GM21717 (cell line): ENCODE results near the gene SDCCAG8.
A peak's percentile ranks its signal among the peaks of the same experiment; 100 is the strongest.

Experiments
- ATAC-seq: cut with Tn5 transposase; IDR thresholded peaks from one replicate; pipeline ENCODE4 v1.9.1; 2021; ENCODE audit warnings: mild to moderate bottlenecking, moderate library complexity; ENCODE audit not compliant: unreplicated experiment

SDCCAG8 gene

DNA sequence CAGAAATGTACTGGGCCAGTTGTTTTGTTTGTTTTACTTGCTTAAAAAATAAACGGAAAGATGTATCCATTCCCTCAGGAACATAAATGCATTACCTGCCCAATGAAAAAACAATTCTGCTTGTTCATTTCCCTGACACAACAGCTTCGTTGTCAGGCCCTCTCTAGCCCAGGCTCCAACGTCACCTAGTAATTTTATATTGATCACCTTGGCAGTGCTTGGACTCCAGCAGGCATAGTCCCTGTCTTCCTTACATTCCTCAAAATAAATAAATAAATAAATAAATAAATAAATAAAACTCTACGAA is 2.0 kb upstream of the SDCCAG8 start:
- no peak for ATAC-seq

GRCh38 chr1:243254233-243254926 is 1.5 kb upstream of the SDCCAG8 start:
- peak; percentile 27 for ATAC-seq

- ATAC-seq: peak; percentile 64
Measured at GRCh38 chr1:243254927-243255790, 682 bp upstream of the SDCCAG8 start, which contains the start of gene CEP170. CEP170 (minus strand) TSS chr1:243255281; CDS start chr1:243225280, 30,001 bp downstream.

GRCh38 chr1:243256590-243256989 is 749 bp downstream of the SDCCAG8 start:
- ATAC-seq: no peak

GRCh38 chr1:243257189-243257588 is 1.3 kb downstream of the SDCCAG8 start:
- ATAC-seq: no peak

DNA sequence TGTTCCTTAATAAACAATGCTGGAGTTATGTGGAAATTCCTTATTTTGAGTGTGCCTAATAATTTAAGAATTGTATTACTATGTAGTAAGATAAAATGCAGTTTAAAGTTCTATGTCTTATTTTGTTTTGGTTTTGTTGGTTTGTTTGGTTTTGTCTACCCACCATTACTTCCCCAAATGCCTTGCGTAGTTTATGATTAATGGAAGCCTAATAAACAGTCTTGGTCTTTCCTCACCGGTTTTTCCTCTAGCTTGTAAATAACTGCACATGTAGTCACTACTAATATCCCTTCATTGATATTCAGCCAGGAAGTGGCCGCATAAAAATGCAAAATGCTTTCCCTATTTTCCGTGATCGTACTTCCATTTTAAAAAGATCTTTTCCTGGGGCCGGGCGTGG is 2.9 kb downstream of the SDCCAG8 start:
- ATAC-seq: no peak

DNA sequence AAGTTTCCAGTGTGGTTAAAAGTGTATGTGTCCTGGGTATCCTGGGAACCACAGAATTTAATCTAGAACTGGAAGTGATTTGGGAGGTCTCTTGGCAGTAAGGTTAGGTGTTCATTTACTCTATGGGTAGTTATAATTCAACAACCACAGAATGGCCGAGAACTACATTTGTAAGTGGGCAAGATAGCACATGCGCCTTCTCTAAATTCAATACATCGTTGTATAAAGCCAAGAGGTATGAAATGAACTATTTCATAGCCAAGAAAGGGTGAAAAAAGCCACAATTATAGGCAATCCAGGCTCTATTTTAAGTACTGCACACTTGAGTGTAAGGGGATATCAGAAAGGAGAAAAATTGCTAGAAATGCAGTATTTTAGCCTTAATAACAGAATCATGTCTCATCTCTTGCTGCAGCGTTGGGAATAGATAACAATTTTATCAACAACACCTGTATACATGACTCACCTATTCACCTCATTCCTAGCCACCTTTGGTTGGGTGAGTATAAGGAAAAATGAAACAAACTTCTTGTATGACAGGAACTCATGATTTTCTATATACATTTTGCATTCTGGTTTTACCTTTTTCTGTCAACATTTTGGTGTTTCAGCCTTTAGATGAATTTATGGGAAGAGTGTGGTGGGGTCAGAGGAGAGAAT is 4.5 kb downstream of the SDCCAG8 start:
- no peak for ATAC-seq

GRCh38 chr1:243261390-243261789 is 5.5 kb downstream of the SDCCAG8 start:
- no peak for ATAC-seq

- peak; percentile 49 for ATAC-seq
Measured at GRCh38 chr1:243264717-243265116, 8.9 kb downstream of the SDCCAG8 start.

DNA sequence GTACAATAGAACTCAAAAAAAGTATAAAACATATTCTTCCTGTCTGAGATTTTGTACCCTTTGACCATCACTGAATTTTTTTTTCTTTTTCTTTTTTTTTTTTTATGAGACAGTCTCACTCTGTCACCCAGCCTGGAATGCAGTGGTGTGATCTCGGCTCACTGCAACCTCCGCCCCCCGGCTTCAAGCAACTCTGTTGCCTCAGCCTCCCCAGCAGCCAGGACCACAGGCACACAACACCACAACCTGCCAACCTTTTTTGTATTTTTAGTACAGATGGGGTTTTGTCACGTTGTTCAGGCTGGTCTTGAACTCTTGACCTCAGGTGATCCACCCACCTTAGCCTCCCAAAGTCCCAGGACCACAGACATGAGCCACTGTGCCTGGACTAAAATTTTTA is 10.4 kb downstream of the SDCCAG8 start:
- ATAC-seq: no peak

DNA sequence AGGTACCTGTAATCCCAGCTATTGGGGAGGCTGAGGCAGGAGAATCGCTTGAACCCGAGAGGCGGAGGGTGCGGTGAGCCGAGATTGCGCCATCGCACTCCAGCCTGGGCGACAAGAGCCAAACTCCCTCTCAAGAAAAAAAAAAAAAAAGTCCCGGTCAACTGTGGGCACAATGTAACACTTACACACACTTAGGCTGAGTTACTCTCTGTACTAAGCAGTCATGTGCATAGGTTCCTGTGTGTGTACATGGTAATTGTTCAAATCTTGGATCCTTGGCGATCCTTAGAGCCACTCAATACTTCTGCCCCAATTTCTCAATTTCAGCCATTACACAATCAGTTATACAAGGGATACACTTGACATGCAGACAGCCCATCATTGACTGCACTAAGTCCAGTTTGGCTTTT is 11.6 kb downstream of the SDCCAG8 start:
- ATAC-seq: no peak

GRCh38 chr1:243267914-243268653 is 12.2 kb downstream of the SDCCAG8 start:
- no peak for ATAC-seq

DNA sequence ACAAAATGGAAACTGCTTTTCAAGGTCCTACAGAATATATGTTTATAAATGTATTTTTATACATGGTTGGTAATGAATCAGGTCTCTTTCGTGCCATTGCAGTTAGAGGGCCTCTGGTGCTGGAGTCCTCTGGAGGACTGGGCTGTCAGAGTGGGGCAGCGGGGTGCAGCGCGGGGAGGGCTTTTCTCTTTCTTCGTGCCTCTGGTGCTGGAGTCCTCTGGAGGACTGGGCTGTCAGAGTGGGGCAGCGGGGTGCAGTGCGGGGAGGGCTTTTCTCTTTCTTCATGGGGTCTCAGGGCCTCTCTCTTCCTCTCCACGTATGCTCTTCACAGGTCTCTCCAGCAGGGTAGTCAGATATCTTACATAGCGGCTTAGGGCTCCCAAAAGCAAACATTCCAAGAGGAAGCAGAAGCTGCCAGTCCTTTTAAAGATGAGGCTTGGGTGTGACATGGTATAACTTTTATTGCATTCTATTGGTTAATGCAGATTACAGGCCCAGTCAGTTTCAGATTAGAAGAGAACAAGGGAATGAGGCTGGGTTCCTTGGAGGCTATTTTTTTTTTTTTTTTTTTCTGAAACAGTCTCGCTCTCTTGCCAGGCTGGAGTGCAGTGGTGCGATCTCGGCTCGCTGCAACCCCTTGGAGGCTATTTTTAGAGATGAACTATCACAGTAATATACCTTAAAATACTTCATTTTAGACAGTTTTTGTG is 13.1 kb downstream of the SDCCAG8 start:
- ATAC-seq: no peak

DNA sequence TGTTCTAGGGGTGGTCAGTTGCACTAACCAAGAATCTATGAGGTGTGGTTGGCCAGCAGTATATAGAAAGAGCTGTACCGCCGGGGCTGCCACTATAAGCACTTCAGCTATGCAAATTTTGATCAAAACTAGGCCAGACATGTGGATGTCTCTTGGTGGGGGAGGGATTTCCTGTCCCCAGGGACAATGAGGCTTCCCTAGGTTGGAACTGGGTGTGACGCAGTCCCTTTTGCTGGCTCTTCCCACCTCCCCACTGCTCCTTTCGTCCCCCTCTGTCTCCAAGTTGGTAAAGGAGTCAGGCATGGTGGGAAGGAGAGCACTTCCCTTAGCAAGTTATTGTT is 13.6 kb downstream of the SDCCAG8 start:
- ATAC-seq: peak; percentile 65

GRCh38 chr1:243270097-243270864 is 14.4 kb downstream of the SDCCAG8 start:
- ATAC-seq: no peak

GRCh38 chr1:243271996-243272395 is 16.2 kb downstream of the SDCCAG8 start:
- ATAC-seq: no peak

DNA sequence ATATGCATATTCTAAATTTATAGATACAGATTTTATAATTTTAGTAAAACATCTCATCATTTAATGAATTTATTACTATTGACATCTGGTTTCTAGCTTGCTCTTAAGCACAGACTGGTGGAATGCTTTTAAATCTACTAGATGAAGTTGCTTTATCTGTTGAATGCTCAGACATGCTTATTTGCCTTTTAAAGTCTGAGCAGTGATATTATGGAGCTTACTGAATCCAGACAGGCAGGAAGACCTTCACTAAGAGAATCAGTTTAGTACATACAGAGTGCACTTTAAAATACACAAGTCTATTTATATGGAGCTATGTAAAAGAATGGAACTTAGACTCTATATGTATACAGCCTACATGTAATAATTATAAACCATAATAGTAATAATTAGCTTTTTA is 16.6 kb downstream of the SDCCAG8 start:
- ATAC-seq: no peak

- ATAC-seq: no peak
Measured at GRCh38 chr1:243273506-243273905, 17.7 kb downstream of the SDCCAG8 start.

GRCh38 chr1:243273945-243274344 is 18.1 kb downstream of the SDCCAG8 start:
- ATAC-seq: no peak

DNA sequence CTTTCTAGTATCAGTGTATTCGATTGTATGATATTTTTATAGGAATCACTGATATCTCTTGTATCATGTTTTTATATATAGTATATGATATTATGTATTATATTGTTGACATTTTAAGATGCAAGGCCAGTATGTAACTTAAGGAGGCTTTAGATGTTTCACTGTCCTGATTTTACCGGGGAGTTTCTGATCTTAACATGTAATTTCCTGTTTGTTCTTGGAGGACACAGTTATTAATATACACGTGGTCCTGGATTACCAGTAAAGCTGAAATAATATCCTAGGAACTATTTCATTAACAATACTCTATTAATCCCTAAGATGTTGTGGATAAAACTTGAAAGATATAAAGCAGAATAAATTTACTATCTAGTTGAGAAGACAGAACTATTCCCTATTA is 19.5 kb downstream of the SDCCAG8 start:
- ATAC-seq: no peak
